H1 (cell line): ENCODE results near the gene MIER1. TPM values are rescaled to one million over a fixed set of nuclear protein-coding genes. Genes with fewer than 3 reads are reported as not detected.
A peak's percentile ranks its signal among the peaks of the same experiment; 100 is the strongest.

Experiments
- CTCF ChIA-PET: fragments of 300-600 bp; sonication (Branson Sonifier 250); formaldehyde crosslinking; loops from one replicate; lab custom pipeline; 2021; ENCODE audit not compliant: partially characterized antibody; lab: Charles Lee
- POLR2A ChIA-PET: fragments of 300-600 bp; sonication (Branson Sonifier 250); formaldehyde crosslinking; loops from one replicate; lab custom pipeline; 2021; ENCODE audit warnings: inconsistent platforms; ENCODE audit not compliant: partially characterized antibody; lab: Charles Lee
- DNase-seq, 2 experiments: peaks; one replicate each; pipeline versions ENCODE4 v3.0.0 to v3.0.0-alpha.2; 2010 to 2022; ENCODE audit warnings: low spot score in 2 of 2, low read depth in 1 of 2, mixed read lengths in 1 of 2
- FAIRE-seq: peaks from 2 replicates; lab custom pipeline; 2011; peaks lifted over from hg19 to GRCh38; lab: Jason Lieb, UNC
- H2AFZ ChIP-seq: 2 replicates; pipeline ENCODE4 v1.8.1; 2012; ENCODE audit warnings: low read length, inconsistent platforms
- H2AK5ac ChIP-seq: 2 replicates; pipeline ENCODE4 v1.6.1; 2013; ENCODE audit warnings: low read depth, low read length
- H2BK120ac ChIP-seq: replicated peaks from 2 replicates; pipeline ENCODE3; 2013; ENCODE audit warnings: low read depth, low read length, inconsistent platforms
- H2BK12ac ChIP-seq: 2 replicates; pipeline ENCODE4 v1.6.1; 2013; ENCODE audit warnings: low read depth, low read length
- H2BK15ac ChIP-seq: 2 replicates; pipeline ENCODE4 v1.6.1; 2013; ENCODE audit warnings: low read length
- H2BK20ac ChIP-seq: 2 replicates; pipeline ENCODE4 v1.6.1; 2013; ENCODE audit warnings: low read length
- H2BK5ac ChIP-seq: 2 replicates; pipeline ENCODE4 v1.6.1; 2013; ENCODE audit warnings: low read depth, low read length
- H3K14ac ChIP-seq: 2 replicates; pipeline ENCODE4 v1.6.1; 2013; ENCODE audit warnings: inconsistent platforms; ENCODE audit not compliant: insufficient read length
- H3K18ac ChIP-seq: 2 replicates; pipeline ENCODE4 v1.6.1; 2013; ENCODE audit warnings: low read length; ENCODE audit errors: extremely low read depth
- H3K23ac ChIP-seq: 2 replicates; pipeline ENCODE4 v1.6.1; 2013; ENCODE audit warnings: inconsistent platforms; ENCODE audit not compliant: insufficient read length
- H3K23me2 ChIP-seq: 2 replicates; pipeline ENCODE4 v1.6.1; 2013; ENCODE audit warnings: low read depth, low read length
- H3K27ac ChIP-seq: 2 replicates; pipeline ENCODE4 v1.6.1; 2011; ENCODE audit warnings: low read depth, low read length, inconsistent platforms
- H3K27me3 ChIP-seq, 4 experiments: replicated peaks in 1 of 4; 1 replicate in 1 of 4; 2 replicates in 3 of 4; pipeline versions ENCODE4 v1.6.1 to v1.8.1; 2011 to 2013; ENCODE audit warnings: low read length in 3 of 4, mild to moderate bottlenecking in 3 of 4, inconsistent platforms in 2 of 4, mixed read lengths in 2 of 4, moderate library complexity in 1 of 4; ENCODE audit not compliant: control insufficient read depth in 3 of 4, insufficient read depth in 3 of 4; ENCODE audit errors: extremely low read depth in 1 of 4
- H3K36me3 ChIP-seq, 4 experiments: 2 replicates each; pipeline versions ENCODE4 v1.6.1 to v1.8.1; 2011 to 2013; ENCODE audit warnings: mild to moderate bottlenecking in 4 of 4, low read length in 3 of 4, moderate library complexity in 2 of 4, control low read depth in 1 of 4, inconsistent platforms in 1 of 4; ENCODE audit not compliant: insufficient read depth in 4 of 4, control insufficient read depth in 2 of 4
- H3K4ac ChIP-seq: replicated peaks from 2 replicates; pipeline ENCODE3; 2013; ENCODE audit warnings: low read length, low read depth, mixed read lengths, inconsistent platforms; ENCODE audit not compliant: insufficient read length
- H3K4me1 ChIP-seq, 4 experiments: replicated peaks in 1 of 4; 1 replicate in 1 of 4; 2 replicates in 3 of 4; pipeline versions ENCODE4 v1.6.1 to v1.8.1; 2011 to 2013; ENCODE audit warnings: low read length in 3 of 4, inconsistent platforms in 2 of 4, mixed read lengths in 1 of 4; ENCODE audit not compliant: insufficient read depth in 4 of 4, control insufficient read depth in 3 of 4
- H3K4me2 ChIP-seq, 2 experiments: 2 replicates each; pipeline versions ENCODE4 v1.6.1 to v1.8.1; 2011 to 2013; ENCODE audit warnings: low read depth in 2 of 2, low read length in 2 of 2, control low read depth in 1 of 2, inconsistent platforms in 1 of 2, mild to moderate bottlenecking in 1 of 2; ENCODE audit not compliant: insufficient read depth in 1 of 2
- H3K4me3 ChIP-seq, 4 experiments: fragments of 200-600, 300-600 bp in 1 of 4; sonication (generic), shearing (Covaris generic), sonication (Bioruptor Twin) in 1 of 4; 2 replicates each; pipeline versions ENCODE4 v1.5.1 to v1.8.1; 2011 to 2016; ENCODE audit warnings: low read length in 4 of 4, low read depth in 3 of 4, control low read depth in 2 of 4, inconsistent platforms in 2 of 4, mild to moderate bottlenecking in 2 of 4, mixed read lengths in 1 of 4, moderate library complexity in 1 of 4; ENCODE audit not compliant: insufficient read depth in 2 of 4; ENCODE audit errors: extremely low read depth in 1 of 4
- H3K56ac ChIP-seq: replicated peaks from 2 replicates; pipeline ENCODE3; 2013; ENCODE audit warnings: low read depth, mild to moderate bottlenecking, mixed read lengths, low read length, inconsistent platforms; ENCODE audit not compliant: insufficient read length
- H3K79me1 ChIP-seq: 2 replicates; pipeline ENCODE4 v1.6.1; 2013; ENCODE audit warnings: low read depth, low read length, control low read depth
- H3K79me2 ChIP-seq, 2 experiments: 2 replicates each; pipeline versions ENCODE4 v1.6.1 to v1.8.1; 2012 to 2013; ENCODE audit warnings: low read length in 2 of 2, mild to moderate bottlenecking in 2 of 2, inconsistent platforms in 1 of 2; ENCODE audit not compliant: insufficient read depth in 2 of 2, control insufficient read depth in 1 of 2
- H3K9ac ChIP-seq, 4 experiments: replicated peaks in 1 of 4; 1 replicate in 1 of 4; 2 replicates in 3 of 4; pipeline versions ENCODE4 v1.6.1 to v1.8.1; 2011 to 2013; ENCODE audit warnings: low read depth in 3 of 4, low read length in 3 of 4, control low read depth in 2 of 4, mild to moderate bottlenecking in 2 of 4, moderate library complexity in 2 of 4, inconsistent platforms in 1 of 4; ENCODE audit errors: extremely low read depth in 1 of 4
- H3K9me3 ChIP-seq, 2 experiments: 2 replicates each; pipeline versions ENCODE4 v1.6.1 to v1.8.1; 2012 to 2013; ENCODE audit warnings: mild to moderate bottlenecking in 2 of 2, moderate library complexity in 2 of 2, control low read depth in 1 of 2, inconsistent platforms in 1 of 2, low read depth in 1 of 2, low read length in 1 of 2, mixed read lengths in 1 of 2; ENCODE audit not compliant: insufficient read depth in 2 of 2
- H4K20me1 ChIP-seq, 2 experiments: replicated peaks in 1 of 2; 2 replicates each; pipeline versions ENCODE3 to v1.8.1; 2011 to 2013; ENCODE audit warnings: inconsistent platforms in 2 of 2, low read length in 2 of 2, mild to moderate bottlenecking in 1 of 2; ENCODE audit not compliant: insufficient read depth in 2 of 2, control insufficient read depth in 1 of 2
- H4K5ac ChIP-seq: 2 replicates; pipeline ENCODE4 v1.6.1; 2013; ENCODE audit warnings: low read length, low read depth, mixed read lengths, inconsistent platforms; ENCODE audit not compliant: insufficient read length
- H4K8ac ChIP-seq: 2 replicates; pipeline ENCODE4 v1.8.0; 2013; ENCODE audit warnings: mild to moderate bottlenecking, moderate library complexity, low read length, inconsistent platforms; ENCODE audit not compliant: insufficient read depth; ENCODE audit errors: extremely low read depth
- H4K91ac ChIP-seq: replicated peaks from 2 replicates; pipeline ENCODE3; 2013; ENCODE audit warnings: low read length, mixed read lengths, inconsistent platforms; ENCODE audit not compliant: insufficient read length
- E2F6 ChIP-seq: IDR thresholded peaks from 2 replicates; pipeline ENCODE4 v1.6.1; 2012; ENCODE audit warnings: inconsistent platforms
- MAX ChIP-seq: IDR thresholded peaks from 2 replicates; pipeline ENCODE4 v1.6.1; 2012; ENCODE audit warnings: inconsistent platforms
- SIN3A ChIP-seq, 2 experiments: IDR thresholded peaks in 1 of 2; conservative IDR thresholded peaks in 1 of 2; 2 replicates each; pipeline ENCODE4 v1.6.1; 2011 to 2012; ENCODE audit warnings: low read length in 2 of 2, improper control_type of control experiment in 1 of 2, low read depth in 1 of 2, mild to moderate bottlenecking in 1 of 2
- SP2 ChIP-seq: IDR thresholded peaks from 2 replicates; pipeline ENCODE4 v1.6.1; 2012; ENCODE audit warnings: mild to moderate bottlenecking, low read length, inconsistent platforms
- WGBS, 2 experiments: shearing (Covaris generic) in 1 of 2; methylation state at CpG; one replicate each; pipeline versions ENCODE4 v1.1.6 to v1.1.7; 2013 to 2015; ENCODE audit warnings: low lambda C conversion rate in 2 of 2, mixed read lengths in 2 of 2, inconsistent platforms in 1 of 2, low coverage in 1 of 2, missing lambda C conversion rate in 1 of 2; ENCODE audit not compliant: insufficient replicate concordance in 2 of 2, insufficient coverage in 1 of 2, insufficient read length in 1 of 2; ENCODE audit errors: extremely low coverage in 1 of 2, missing lambda C conversion rate in 1 of 2; 5-methylcytosine and 5-hydroxymethylcytosine counted together
- polyA plus RNA-seq, 7 experiments: library from polyadenylated mRNA; depleted of rRNA in 3 of 7; stranded (reverse) in 5 of 7; unstranded in 2 of 7; fragments of >200 nt in 5 of 7; fragments of 200-250 nt in 2 of 7; gene quantifications; 1 replicate in 5 of 7; 2 replicates in 1 of 7; 4 replicates in 1 of 7; pipeline versions ENCODE4 v1.2.1 to v1.2.3, GENCODE V29; 2011 to 2013; ENCODE audit warnings: missing spikeins in 2 of 7, mixed read lengths in 2 of 7
- total RNA-seq: library from RNA; stranded (reverse); fragmentation: NEBNext Ultra II Directional; extraction: Animal tissue kit (Norgen Biotek cat#: 25700); gene quantifications from 2 replicates; pipeline ENCODE4 v1.2.1, GENCODE V29; 2021

The MIER1 gene
- total and polyA plus RNA-seq, 2 of the 8 experiments (the other 6 are each of a cell fraction or from before 2014, with no cell fraction given) = 5.2 to 33.5 TPM

GRCh38 chr1:66930823-66931174 lies 6.0 kb downstream of the MIER1 start:
- H4K5ac ChIP-seq = peak overlapping the region; percentile 78
- no peaks in the 10 kb centered on the region for H3K9me3 ChIP-seq
- peak overlapping the region; percentile 43 for H3K56ac ChIP-seq
- H2BK15ac ChIP-seq = no peak overlapping the region; the same call in 1 of the 2 replicates
- H2AFZ ChIP-seq = peak overlapping the region; percentile 65; the same call in 1 of the 2 replicates
- ChIA-PET CTCF (interaction anchor here (0.6 to 1.9 kb wide), 3 partner anchors 13 to 59 kb away, joined by 3 to 4 read pairs (median 3); no protein-coding TSS in a partner anchor), POLR2A (interaction anchor here (0.6 to 1.3 kb wide), 6 partner anchors 9 to 754 kb away, joined by 3 to 7 read pairs (median 4); partner anchors contain the start of gene GADD45A)
- peak overlapping the region; percentile 62 to 97 (median 89) for H3K4me3 ChIP-seq
- H3K18ac ChIP-seq = peak overlapping the region; percentile 53; the same call in 1 of the 2 replicates
- peak overlapping the region; percentile 74; the same call in 1 of the 2 replicates for H2BK5ac ChIP-seq
- H3K4me1 ChIP-seq = peaks cover 0 to 4% (median 1%) of the 10 kb centered on the region in 4 experiments; a peak in 4 of 7 replicates
- H4K91ac ChIP-seq = no peak overlapping the region
- H3K79me1 ChIP-seq = peaks cover 2% of the 10 kb centered on the region; the same call in 1 of the 2 replicates
- H3K14ac ChIP-seq = no peak overlapping the region
- no peak overlapping the region for H2BK12ac ChIP-seq
- H3K79me2 ChIP-seq = peaks cover 4 to 68% of the 10 kb centered on the region in 2 experiments; a peak in 3 of 4 replicates
- H2AK5ac ChIP-seq = no peak overlapping the region
- H2BK120ac ChIP-seq = no peak overlapping the region
- no peaks in the 10 kb centered on the region for H3K36me3 ChIP-seq
- H3K9ac ChIP-seq = peak overlapping the region; percentile 75 to 89 (median 84)
- peak overlapping the region; percentile 90 for H3K27ac ChIP-seq
- DNase-seq (no peak), FAIRE-seq (no peak)
- no peak overlapping the region for H3K23ac ChIP-seq
- H3K27me3 ChIP-seq = no peaks in the 10 kb centered on the region
- no peak overlapping the region; the same call in 1 of the 2 replicates for H2BK20ac ChIP-seq
- H3K4me2 ChIP-seq = peak overlapping the region; percentile 70 to 85
- TF ChIP-seq SP2 (no peak), E2F6 (no peak), SIN3A (conservative IDR thresholded peaks at IDR 0.05 in 1 of 2, IDR thresholded peaks at IDR 0.05 in 1 of 2; ENCODE audit: low read depth in 1 of 2, low read length in 2 of 2) (0 out of 4 replicates have a peak, but pooled peaks of 1 of the 2 experiments have one; percentile 33), MAX (no peak)
- peaks cover 6% of the 10 kb centered on the region; the same call in 1 of the 2 replicates for H3K23me2 ChIP-seq
- H3K4ac ChIP-seq = peak overlapping the region; percentile 44
- H4K8ac ChIP-seq = 0 out of 2 replicates have a peak overlapping the region, but pooled peaks have one; percentile 72
- 7% methylated on average over 5 of the region's 6 CpGs; no CpG with 5 or more reads in 1 of the 2 experiments for WGBS, 2 experiments
- peaks cover 0 to 1% of the 10 kb centered on the region in 2 experiments for H4K20me1 ChIP-seq
